CD1c-positive myeloid dendritic cell (primary cell): ENCODE results near the gene SUSD1.
"Not testable (repeated sequence)": the region's sequence is repeated elsewhere in the genome, so short reads cannot be mapped to it uniquely, and the experiment has no call there.

Source experiments
- DNase-seq: peaks from one replicate; pipeline ENCODE4 v3.0.0-alpha.2; 2016; ENCODE audit errors: extremely low spot score

Gene SUSD1

GRCh38 chr9:112130347-112130746 is 44.8 kb downstream of the SUSD1 start:
- no peak for DNase-seq

GRCh38 chr9:112129246-112129645 is 45.9 kb downstream of the SUSD1 start:
- no peak for DNase-seq

GRCh38 chr9:112128399-112128798 is 46.7 kb downstream of the SUSD1 start:
- not testable (repeated sequence) for DNase-seq

GRCh38 chr9:112127281-112127680 is 47.8 kb downstream of the SUSD1 start:
- no peak for DNase-seq

- DNase-seq, result no peak
Measured at GRCh38 chr9:112125951-112126388, 49.1 kb downstream of the SUSD1 start.

- DNase-seq, result no peak
Measured at GRCh38 chr9:112124156-112124555, 50.9 kb downstream of the SUSD1 start.

- no peak for DNase-seq
Measured at GRCh38 chr9:112121633-112122032, 53.5 kb downstream of the SUSD1 start.

- DNase-seq, result no peak
Measured at GRCh38 chr9:112120439-112120925, 54.6 kb downstream of the SUSD1 start.

GRCh38 chr9:112120030-112120341 is 55.1 kb downstream of the SUSD1 start:
- DNase-seq, result no peak

- no peak for DNase-seq
Measured at GRCh38 chr9:112119225-112120029, 55.7 kb downstream of the SUSD1 start.

- DNase-seq, result no peak
Measured at GRCh38 chr9:112118009-112118408, 57.1 kb downstream of the SUSD1 start.

GRCh38 chr9:112115970-112116753 is 58.9 kb downstream of the SUSD1 start:
- DNase-seq, result no peak

GRCh38 chr9:112115109-112115508 is 60.0 kb downstream of the SUSD1 start:
- DNase-seq, result no peak

GRCh38 chr9:112112941-112113681 is 62.0 kb downstream of the SUSD1 start:
- no peak for DNase-seq

GRCh38 chr9:112112519-112112918 is 62.6 kb downstream of the SUSD1 start:
- DNase-seq, result no peak

- peak; percentile 30 for DNase-seq
Measured at GRCh38 chr9:112111461-112111860, 63.6 kb downstream of the SUSD1 start.

GRCh38 chr9:112110777-112111113 is 64.4 kb downstream of the SUSD1 start:
- no peak for DNase-seq

- DNase-seq, result no peak
Measured at GRCh38 chr9:112110094-112110776, 64.9 kb downstream of the SUSD1 start.

GRCh38 chr9:112104901-112105300 is 70.2 kb downstream of the SUSD1 start:
- DNase-seq, result peak; percentile 73

- DNase-seq, result no peak
Measured at GRCh38 chr9:112104401-112104800, 70.7 kb downstream of the SUSD1 start.

GRCh38 chr9:112103405-112103804 is 71.7 kb downstream of the SUSD1 start:
- peak; percentile 8 for DNase-seq
